HTR-8/SVneo (cell line): ENCODE measurements around the gene FUNDC2.

ENCODE experiments used
- DNase-seq: peaks from one replicate; pipeline ENCODE4 v3.0.0; 2011; ENCODE audit warnings: low spot score, mixed read lengths; ENCODE audit not compliant: insufficient read length
- FAIRE-seq: peaks from 2 replicates; lab custom pipeline; 2011; peaks lifted over from hg19 to GRCh38; lab: Jason Lieb, UNC

The FUNDC2 gene

DNA sequence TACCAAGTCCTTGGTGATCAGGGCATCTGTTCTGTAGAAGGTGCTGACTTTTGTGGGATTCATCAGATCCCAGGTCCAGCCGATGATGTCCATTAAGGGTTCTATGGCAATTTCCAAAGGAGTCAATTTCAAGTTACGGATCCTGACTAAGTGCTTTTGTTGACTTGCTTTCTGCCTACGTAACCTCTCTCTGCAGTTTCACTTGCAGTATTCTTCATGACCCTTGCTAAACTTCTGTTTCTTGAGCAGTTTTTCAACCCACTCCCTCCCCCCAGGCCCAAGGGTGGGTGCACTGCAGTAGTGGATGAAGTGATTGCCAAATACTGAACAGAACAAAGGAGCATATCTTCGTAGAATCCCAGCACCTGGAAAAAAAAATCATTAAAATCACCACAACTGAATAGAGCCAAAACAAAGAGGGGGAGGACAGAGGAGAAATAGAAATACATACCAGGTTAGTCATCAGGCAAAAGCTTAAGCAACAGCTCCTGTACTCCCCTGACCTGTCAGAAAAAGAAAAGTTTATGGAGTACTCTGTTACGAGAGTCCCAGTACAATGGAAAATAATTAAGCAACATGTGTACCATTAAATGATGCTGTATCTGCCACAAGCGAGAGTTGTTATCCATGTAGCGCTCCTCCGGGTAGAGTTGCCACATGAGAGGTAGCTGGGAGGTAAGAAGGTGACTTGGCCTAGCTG is 38.5 kb downstream of the FUNDC2 start:
- peak; percentile 10 for DNase-seq
- no peak for FAIRE-seq

DNA sequence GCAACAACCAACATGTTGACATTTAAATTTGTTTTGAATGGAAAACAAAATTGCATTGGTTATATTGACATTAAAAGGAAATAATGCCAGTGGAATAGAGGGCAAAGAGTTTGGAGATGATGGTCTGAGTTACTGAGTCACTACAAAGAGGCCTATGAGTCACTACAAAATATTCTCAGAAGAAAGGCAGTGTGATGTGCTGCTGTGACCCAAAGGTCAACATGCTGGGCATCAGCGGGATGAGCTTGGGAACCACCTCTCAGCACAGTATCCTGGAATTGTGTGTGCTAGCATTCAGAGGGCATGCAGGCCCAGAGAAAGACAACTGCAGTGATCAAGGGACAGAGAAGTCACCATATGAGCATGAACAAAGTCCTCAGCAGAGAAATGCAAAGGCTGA is 41.5 kb downstream of the FUNDC2 start:
- FAIRE-seq (no peak), DNase-seq (peak; percentile 17)

DNA sequence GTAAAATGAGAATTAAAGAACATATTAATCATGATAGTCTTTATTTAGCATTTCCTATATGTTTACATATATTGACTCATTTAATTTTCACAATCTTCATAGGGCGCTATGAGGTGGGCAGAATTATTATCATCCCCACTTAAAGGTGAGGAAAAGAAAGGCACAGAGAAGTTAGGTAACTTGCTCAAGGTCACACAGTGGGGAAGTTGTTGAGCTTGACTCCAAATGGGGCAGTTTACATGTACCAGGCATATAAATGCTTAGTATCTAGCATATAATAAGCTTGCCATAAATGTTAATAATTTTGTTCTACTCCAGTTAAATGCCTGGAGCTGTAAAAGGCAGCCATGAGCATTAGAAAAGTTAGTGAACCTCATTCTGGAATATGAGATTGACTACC is 42.8 kb downstream of the FUNDC2 start:
- DNase-seq (no peak), FAIRE-seq (no peak)

DNA sequence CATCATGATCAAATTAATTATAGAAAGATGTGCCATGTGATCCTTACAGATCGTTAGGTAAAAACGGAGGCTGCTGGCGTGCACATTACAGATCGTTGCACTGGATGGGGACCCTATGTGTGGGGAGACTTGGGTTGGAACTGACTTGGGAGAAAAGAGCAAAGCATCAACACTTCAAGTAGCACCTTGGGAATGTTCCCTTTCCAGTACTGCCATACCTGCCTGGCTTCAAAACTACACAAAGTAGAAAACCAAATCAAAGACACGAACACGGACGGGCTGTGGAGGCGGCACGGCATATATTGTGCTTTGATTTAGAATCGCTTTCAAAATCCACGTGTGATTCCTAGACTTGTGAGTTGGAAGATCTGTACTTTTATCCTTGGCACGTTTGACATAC is 43.4 kb downstream of the FUNDC2 start:
- no peak for FAIRE-seq

DNA sequence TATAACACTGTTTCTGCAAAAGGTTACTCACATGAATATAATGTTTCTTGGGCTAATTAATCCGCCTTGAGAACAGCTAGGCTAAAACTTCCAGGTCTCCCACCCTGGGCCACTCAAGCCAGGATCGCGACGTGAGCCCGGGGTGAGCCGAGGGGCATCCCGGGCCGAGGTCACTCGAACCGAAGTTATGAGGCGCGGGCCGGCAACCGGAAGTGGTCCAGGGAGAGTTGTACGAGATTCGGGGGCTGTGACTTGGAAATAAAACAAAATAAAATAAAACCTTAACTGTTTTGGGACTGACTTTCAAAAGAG is 44.0 kb downstream of the FUNDC2 start:
- FAIRE-seq = no peak
- peak; percentile 2 for DNase-seq

More for the DNA sequence above, 43.4 kb downstream of the FUNDC2 start:
- no peak for DNase-seq

DNA sequence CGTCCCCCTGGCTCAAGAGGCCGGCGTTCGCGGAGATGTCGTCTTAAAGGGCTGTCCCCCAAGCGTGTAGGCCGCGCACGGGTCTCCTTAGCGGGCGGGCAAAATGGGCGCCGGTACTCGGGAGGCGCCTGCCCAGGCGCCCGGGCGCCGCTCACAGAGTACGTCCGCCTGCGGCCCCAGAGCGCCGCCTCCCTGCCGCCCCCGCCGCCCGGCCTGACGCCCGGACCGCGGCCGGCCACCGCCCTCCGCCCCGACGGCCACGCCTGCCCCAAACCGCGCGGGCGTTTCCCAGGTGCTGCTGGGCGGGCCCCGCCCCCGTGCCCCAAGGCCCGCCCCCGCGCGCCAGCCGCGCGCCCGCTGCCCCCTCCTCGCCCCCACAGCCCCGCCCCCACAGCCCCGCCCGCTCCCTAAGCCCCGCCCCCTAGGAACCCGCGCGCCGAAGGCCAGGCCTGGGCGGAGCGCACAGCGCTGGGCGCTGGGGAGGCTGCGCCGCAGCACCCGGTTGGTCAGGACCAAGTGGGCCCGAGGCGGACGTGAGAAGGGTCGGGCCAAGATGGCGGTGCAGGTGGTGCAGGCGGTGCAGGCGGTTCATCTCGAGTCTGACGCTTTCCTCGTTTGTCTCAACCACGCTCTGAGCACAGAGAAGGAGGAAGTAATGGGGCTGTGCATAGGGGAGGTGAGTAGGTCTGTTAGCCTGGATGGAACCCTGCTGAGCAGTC is 44.5 kb downstream of the FUNDC2 start, which contains the start of the genes BRCC3, CMC4 and MTCP1:
Gene BRCC3 (plus strand): TSS at position 534 of the 719 bp plus-strand sequence. CDS start 20 bp downstream, at position 554.
Gene CMC4 (minus strand): TSS at position 162 of the 719 bp plus-strand sequence. CDS start 7,113 bp downstream, outside the sequence.
Gene MTCP1 (minus strand): TSS at position 162 of the 719 bp plus-strand sequence. CDS start 5,126 bp downstream, outside the sequence.
- no peak for FAIRE-seq

DNA sequence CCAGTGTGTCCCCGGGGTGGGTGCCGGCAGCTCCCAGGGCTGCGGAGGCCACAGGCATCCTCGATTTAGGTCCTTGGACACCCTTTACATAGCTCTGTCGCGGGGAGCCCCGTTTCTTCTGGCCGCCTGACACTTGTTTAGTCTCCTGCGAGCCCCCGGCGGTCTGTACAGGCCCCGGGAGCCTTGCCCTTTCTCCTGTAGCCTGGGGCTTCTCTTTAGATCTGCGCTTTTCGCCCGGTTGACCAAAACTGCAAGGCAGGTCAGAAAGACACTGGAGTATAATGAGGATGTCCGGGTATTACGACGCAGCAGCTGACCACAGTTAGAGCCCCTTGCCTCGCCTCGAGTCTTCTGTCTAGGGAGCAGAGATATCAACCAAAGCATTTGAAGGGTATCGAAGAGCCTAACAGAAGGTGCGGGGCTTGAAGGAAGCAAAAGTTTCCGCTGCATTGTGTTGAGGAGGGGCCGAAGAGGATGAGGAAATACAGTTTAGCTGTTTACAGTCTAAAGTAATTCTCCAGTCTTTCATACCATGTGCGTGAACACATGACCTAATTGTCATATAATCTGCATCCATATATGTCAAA is 45.1 kb downstream of the FUNDC2 start:
- no peak for FAIRE-seq

More for the DNA sequence above, 44.5 kb downstream of the FUNDC2 start, which contains the start of the genes BRCC3, CMC4 and MTCP1:
- peak; percentile 63 for DNase-seq

DNA sequence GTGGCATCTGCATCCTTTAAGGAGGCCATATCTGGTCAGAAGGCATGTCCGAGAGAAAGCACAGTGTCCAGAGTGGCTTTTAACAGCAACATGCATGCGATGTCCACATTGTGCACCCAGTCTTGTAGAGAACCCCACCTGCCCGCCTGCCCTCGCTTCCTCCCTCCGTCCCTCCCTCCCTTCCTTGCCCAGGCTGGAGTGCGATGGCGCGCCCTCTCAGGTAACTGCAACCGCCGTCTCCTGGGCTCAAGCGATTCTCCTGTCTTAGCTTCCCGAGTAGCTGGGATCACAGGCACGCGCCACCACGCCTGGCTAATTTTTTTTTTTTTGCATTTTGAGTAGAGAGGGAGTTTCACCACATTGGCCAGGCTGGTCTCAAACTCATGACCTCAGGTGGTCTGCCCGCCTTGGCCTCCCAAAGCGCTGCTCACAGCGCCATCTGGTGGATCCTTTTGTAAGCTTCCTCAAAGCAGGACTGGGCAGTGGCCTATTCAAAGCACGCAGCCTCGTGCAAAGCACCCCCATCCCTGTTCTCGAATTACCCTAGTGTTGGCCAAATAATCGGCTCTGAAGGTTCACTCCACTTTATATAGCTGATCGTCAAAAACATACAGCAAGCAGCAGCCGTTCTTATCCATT is 59.7 kb downstream of the FUNDC2 start:
- DNase-seq = no peak
- no peak for FAIRE-seq

More for the DNA sequence above, 45.1 kb downstream of the FUNDC2 start:
- DNase-seq = no peak

DNA sequence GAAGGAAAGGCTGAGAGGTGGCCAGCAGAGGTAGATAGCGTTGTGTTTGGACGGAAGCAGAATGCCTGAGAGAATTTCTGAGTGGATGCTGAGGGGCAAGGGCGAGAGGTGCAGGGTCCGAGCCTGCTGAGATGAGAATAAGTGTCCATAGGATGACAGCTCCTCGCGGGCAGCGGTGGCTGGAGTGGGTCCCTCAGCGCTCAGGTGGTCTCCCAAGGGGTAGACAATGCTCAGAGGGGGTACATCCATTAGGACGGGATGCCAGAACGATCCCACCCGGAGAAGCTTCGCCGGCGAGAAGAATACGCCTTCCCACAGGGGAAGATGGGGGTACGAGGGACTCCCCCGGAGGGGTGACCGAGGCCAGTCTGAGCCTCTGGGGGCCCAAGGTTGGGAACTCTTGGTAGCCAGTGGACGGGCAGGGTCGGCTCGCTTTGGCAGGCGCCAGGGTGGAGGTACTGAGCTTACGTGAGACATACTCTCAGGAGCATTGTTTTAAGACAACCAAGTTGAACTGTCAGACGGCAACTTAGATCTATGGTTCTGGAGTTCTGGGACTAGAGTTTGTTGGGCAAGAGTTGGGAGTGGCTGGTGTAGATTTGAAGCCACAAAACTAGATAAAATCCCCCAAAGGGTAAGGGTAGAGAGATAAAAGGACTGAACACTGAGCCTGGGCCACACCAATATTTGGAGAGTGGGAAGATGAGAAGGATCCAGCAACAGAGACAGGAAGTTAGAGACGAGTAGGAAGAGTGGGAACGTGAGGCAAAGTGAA is 60.5 kb downstream of the FUNDC2 start:
- no peak for FAIRE-seq

DNA sequence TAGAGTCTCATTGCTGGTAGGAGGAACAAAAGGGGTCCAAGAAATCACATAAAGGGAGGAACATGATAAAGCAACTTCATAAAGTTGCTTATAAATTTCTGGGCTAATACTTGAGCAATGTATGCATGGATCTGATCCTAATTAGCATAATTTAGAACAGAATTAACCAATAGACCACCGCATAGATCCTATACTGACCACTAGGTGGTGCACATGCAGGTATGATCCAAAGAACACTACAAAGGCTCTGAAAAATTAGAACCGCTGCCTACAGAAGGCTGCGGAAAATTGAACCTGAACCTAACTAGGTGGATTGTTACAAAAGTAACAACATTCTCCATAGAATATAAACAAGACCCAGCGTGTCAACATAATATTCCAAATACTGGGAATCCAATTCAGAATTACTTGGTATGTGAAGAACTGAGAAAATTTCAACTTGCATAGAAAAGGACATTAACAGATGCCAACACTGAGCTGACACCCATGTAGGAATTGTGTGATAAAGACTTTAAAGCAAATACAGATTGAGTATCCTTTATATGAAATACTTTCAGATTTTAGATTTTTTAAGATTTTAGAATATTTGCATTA is 67.9 kb downstream of the FUNDC2 start:
- DNase-seq (peak; percentile 1), FAIRE-seq (no peak)

More for the DNA sequence above, 60.5 kb downstream of the FUNDC2 start:
- DNase-seq = no peak

DNA sequence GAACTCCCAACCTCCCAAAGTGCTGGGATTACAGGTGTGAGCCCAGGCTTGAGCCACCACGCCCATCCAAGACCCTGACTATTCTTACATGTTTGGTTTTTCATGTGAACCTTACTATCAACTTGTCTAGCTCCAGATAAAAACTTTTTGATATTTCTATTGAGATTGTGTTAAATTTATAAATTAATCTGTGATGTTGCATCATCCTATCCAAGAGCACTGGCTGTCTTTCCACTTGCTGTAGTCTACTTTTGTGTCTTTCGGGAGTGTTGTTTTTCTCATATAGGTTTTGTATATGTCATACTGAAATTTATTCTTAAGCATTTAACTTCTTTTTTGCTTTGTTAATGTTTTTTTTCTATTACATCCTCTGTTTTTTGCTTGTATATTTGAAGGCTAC is 79.3 kb downstream of the FUNDC2 start:
- FAIRE-seq (no peak), DNase-seq (no peak)

DNA sequence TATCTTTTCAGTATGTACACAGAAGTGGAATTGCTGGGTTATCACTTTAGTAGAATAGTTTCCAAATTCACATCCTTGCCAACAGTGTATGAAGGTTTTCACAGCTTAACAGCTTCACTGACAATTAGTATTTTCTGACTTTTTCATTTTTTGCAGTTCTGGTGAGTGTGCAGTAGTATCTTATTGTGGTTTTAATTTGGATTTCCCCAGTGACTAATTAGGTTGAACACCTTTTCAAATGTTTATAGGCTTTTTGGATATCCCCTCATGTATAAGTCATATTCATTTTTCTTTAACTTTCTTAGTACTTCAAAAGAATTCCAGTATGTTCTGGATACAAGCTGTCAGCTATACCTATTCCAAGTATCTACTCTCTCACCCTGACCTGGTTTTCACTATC is 81.8 kb downstream of the FUNDC2 start:
- DNase-seq = no peak
- no peak for FAIRE-seq
